ENCODE measurements around the gene MEGF11. TPM values are rescaled to one million over a fixed set of nuclear protein-coding genes. Genes with fewer than 3 reads are reported as not detected.
"Not testable (repeated sequence)": the region's sequence is repeated elsewhere in the genome, so short reads cannot be mapped to it uniquely, and the experiment has no call there.

The MEGF11 gene
- total RNA-seq, 1 experiment from 2014 or later, result not detected

- Histone ChIP-seq H3K4me3 (no peak overlapping the region), H3K79me2 (ENCODE audit: low read depth) (peaks cover 74% of the 10 kb centered on the region), H4K20me1 (ENCODE audit: insufficient read depth) (peaks cover 46% of the 10 kb centered on the region), H3K27me3 (ENCODE audit: insufficient read depth, low read depth) (no peaks in the 10 kb centered on the region), H3K27ac (no peak overlapping the region), H3K9me3 (ENCODE audit: insufficient read depth, low read depth) (no peaks in the 10 kb centered on the region), H3K4me2 (no peak overlapping the region), H3K4me1 (replicated peaks; ENCODE audit: insufficient read depth) (peaks cover 21% of the 10 kb centered on the region; the same call in 1 of the 2 replicates), H3K9me2 (ENCODE audit: insufficient read depth) (no peaks in the 10 kb centered on the region), H3F3A (ENCODE audit: insufficient read depth, low read depth) (peaks cover 16% of the 10 kb centered on the region), H2AFZ (no peak overlapping the region), H3K36me3 (ENCODE audit: low read depth) (peaks cover 4% of the 10 kb centered on the region)
- ChIA-PET POLR2A (ENCODE audit: unreplicated experiment) (no interaction called here), CTCF (interaction anchor here (0.5 to 0.7 kb wide), 2 partner anchors 19 to 51 kb away, joined by 3 read pairs; no protein-coding TSS in a partner anchor)
- BruUV-seq (replicated peaks), result no TSS peak
- intact Hi-C loops (cut with micrococcal nuclease; ENCODE audit: unreplicated experiment), result no loop called here
- TF ChIP-seq EZH2 (IDR thresholded peaks at IDR 0.05; ENCODE audit: low read depth) (no peak), CTCF (conservative IDR thresholded peaks at IDR 0.05) (no peak)
- no peak for DNase-seq
Measured at GRCh38 chr15:65875458-65875857, 378.1 kb downstream of the MEGF11 start.

- Histone ChIP-seq H3K4me2 (no peak overlapping the region), H3K27ac (no peak overlapping the region), H3K36me3 (ENCODE audit: low read depth) (no peaks in the 10 kb centered on the region), H3F3A (ENCODE audit: insufficient read depth, low read depth) (peaks cover 20% of the 10 kb centered on the region), H3K9me3 (ENCODE audit: insufficient read depth, low read depth) (no peaks in the 10 kb centered on the region), H3K4me3 (no peak overlapping the region), H3K9me2 (ENCODE audit: insufficient read depth) (no peaks in the 10 kb centered on the region), H4K20me1 (ENCODE audit: insufficient read depth) (peaks cover 46% of the 10 kb centered on the region), H3K4me1 (replicated peaks; ENCODE audit: insufficient read depth) (peaks cover 21% of the 10 kb centered on the region; the same call in 1 of the 2 replicates), H3K27me3 (ENCODE audit: insufficient read depth, low read depth) (no peaks in the 10 kb centered on the region), H2AFZ (no peak overlapping the region), H3K79me2 (ENCODE audit: low read depth) (peaks cover 85% of the 10 kb centered on the region)
- intact Hi-C loops (cut with micrococcal nuclease; ENCODE audit: unreplicated experiment), result no loop called here
- ChIA-PET POLR2A (ENCODE audit: unreplicated experiment) (no interaction called here), CTCF (no interaction called here)
- DNase-seq, result no peak
- no peak for TF ChIP-seq EZH2 (IDR thresholded peaks at IDR 0.05; ENCODE audit: low read depth)
- TF ChIP-seq CTCF (conservative IDR thresholded peaks at IDR 0.05), result no peak
- BruUV-seq (replicated peaks), result no TSS peak
Measured at GRCh38 chr15:65873256-65873655, 380.3 kb downstream of the MEGF11 start.

GRCh38 chr15:65872596-65872995, 381.0 kb downstream of the MEGF11 start:
- H3K4me1 ChIP-seq (replicated peaks; ENCODE audit: insufficient read depth), result peaks cover 21% of the 10 kb centered on the region; the same call in 1 of the 2 replicates
- peak overlapping the region; percentile 97; the same call in 1 of the 2 replicates for H3K4me2 ChIP-seq
- BruUV-seq (replicated peaks), result not testable (repeated sequence)

GRCh38 chr15:65871886-65872285, 381.7 kb downstream of the MEGF11 start:
- H2AFZ ChIP-seq; BruUV-seq (replicated peaks); DNase-seq; POLR2A ChIA-PET (ENCODE audit: unreplicated experiment); H3K27me3 ChIP-seq (ENCODE audit: insufficient read depth, low read depth); intact Hi-C loops (cut with micrococcal nuclease; ENCODE audit: unreplicated experiment); H3K9me3 ChIP-seq (ENCODE audit: insufficient read depth, low read depth); H3K36me3 ChIP-seq (ENCODE audit: low read depth); CTCF ChIA-PET; H3K9me2 ChIP-seq (ENCODE audit: insufficient read depth): not testable (repeated sequence)
- Histone ChIP-seq H3K4me3 (peak overlapping the region; percentile 96; the same call in 1 of the 2 replicates), H3F3A (ENCODE audit: insufficient read depth, low read depth) (peaks cover 20% of the 10 kb centered on the region), H4K20me1 (ENCODE audit: insufficient read depth) (peaks cover 44% of the 10 kb centered on the region), H3K79me2 (ENCODE audit: low read depth) (peaks cover 75% of the 10 kb centered on the region), H3K27ac (peak overlapping the region; percentile 85; the same call in 1 of the 2 replicates), H3K4me2 (peak overlapping the region; percentile 97), H3K4me1 (replicated peaks; ENCODE audit: insufficient read depth) (peaks cover 21% of the 10 kb centered on the region; the same call in 1 of the 2 replicates)

More at GRCh38 chr15:65872596-65872995, 381.0 kb downstream of the MEGF11 start:
- DNase-seq; H3K36me3 ChIP-seq (ENCODE audit: low read depth); H3K4me3 ChIP-seq; POLR2A ChIA-PET (ENCODE audit: unreplicated experiment); H3K27ac ChIP-seq; H3K9me2 ChIP-seq (ENCODE audit: insufficient read depth); H3K9me3 ChIP-seq (ENCODE audit: insufficient read depth, low read depth); H3K27me3 ChIP-seq (ENCODE audit: insufficient read depth, low read depth); H2AFZ ChIP-seq; intact Hi-C loops (cut with micrococcal nuclease; ENCODE audit: unreplicated experiment): not testable (repeated sequence)
- Histone ChIP-seq H4K20me1 (ENCODE audit: insufficient read depth) (peaks cover 46% of the 10 kb centered on the region), H3F3A (ENCODE audit: insufficient read depth, low read depth) (peaks cover 20% of the 10 kb centered on the region), H3K79me2 (ENCODE audit: low read depth) (peaks cover 82% of the 10 kb centered on the region)
- CTCF ChIA-PET, result interaction anchor here (0.7 kb wide), 1 partner anchor 686 kb away, joined by 4 read pairs; no protein-coding TSS in a partner anchor
